Glutamatergic neuron (in vitro differentiated cells): ENCODE measurements around the gene CHRND. TPM values are rescaled to one million over a fixed set of nuclear protein-coding genes. Genes with fewer than 3 reads are reported as not detected.
A peak's percentile ranks its signal among the peaks of the same experiment; 100 is the strongest.

Experiments used
- DNase-seq: peaks from one replicate; pipeline ENCODE4 v3.0.0; 2022
- H3K27ac Mint-ChIP-seq: one replicate; pipeline ENCODE4 v1.8.0; 2020; ENCODE audit warnings: mild to moderate bottlenecking, mixed read lengths, inconsistent platforms; ENCODE audit not compliant: unreplicated experiment
- H3K27me3 Mint-ChIP-seq: one replicate; pipeline ENCODE4 v1.8.0; 2020; ENCODE audit warnings: mild to moderate bottlenecking, moderate library complexity, mixed read lengths, inconsistent platforms; ENCODE audit not compliant: unreplicated experiment
- H3K36me3 Mint-ChIP-seq: one replicate; pipeline ENCODE4 v1.8.0; 2020; ENCODE audit warnings: mild to moderate bottlenecking, mixed read lengths, inconsistent platforms; ENCODE audit not compliant: unreplicated experiment
- H3K4me1 Mint-ChIP-seq: one replicate; pipeline ENCODE4 v1.8.0; 2020; ENCODE audit warnings: mild to moderate bottlenecking, low read depth, mixed read lengths, inconsistent platforms; ENCODE audit not compliant: unreplicated experiment
- H3K4me3 Mint-ChIP-seq: one replicate; pipeline ENCODE4 v1.8.0; 2020; ENCODE audit warnings: mild to moderate bottlenecking, mixed read lengths, inconsistent platforms; ENCODE audit not compliant: unreplicated experiment
- H3K9me3 Mint-ChIP-seq: one replicate; pipeline ENCODE4 v1.8.0; 2020; ENCODE audit warnings: mild to moderate bottlenecking, moderate library complexity, mixed read lengths, inconsistent platforms; ENCODE audit not compliant: unreplicated experiment
- total RNA-seq: library from RNA; stranded (reverse); fragmentation: NEBNext Ultra II Directional; extraction: Animal tissue kit (Norgen Biotek cat#: 25700); gene quantifications from one replicate; pipeline ENCODE4 v1.2.1, GENCODE V29; 2021; ENCODE audit not compliant: unreplicated experiment
- TF ChIP-seq, protein P1 (sequence below): fragments of 200-600 bp; sonication (generic); IDR thresholded peaks from one replicate; pipeline ENCODE4 v1.5.0; 2021; ENCODE audit not compliant: partially characterized antibody, unreplicated experiment

Gene CHRND
- total RNA-seq, 1 donor from 2014 or later = 2.2 TPM

DNA sequence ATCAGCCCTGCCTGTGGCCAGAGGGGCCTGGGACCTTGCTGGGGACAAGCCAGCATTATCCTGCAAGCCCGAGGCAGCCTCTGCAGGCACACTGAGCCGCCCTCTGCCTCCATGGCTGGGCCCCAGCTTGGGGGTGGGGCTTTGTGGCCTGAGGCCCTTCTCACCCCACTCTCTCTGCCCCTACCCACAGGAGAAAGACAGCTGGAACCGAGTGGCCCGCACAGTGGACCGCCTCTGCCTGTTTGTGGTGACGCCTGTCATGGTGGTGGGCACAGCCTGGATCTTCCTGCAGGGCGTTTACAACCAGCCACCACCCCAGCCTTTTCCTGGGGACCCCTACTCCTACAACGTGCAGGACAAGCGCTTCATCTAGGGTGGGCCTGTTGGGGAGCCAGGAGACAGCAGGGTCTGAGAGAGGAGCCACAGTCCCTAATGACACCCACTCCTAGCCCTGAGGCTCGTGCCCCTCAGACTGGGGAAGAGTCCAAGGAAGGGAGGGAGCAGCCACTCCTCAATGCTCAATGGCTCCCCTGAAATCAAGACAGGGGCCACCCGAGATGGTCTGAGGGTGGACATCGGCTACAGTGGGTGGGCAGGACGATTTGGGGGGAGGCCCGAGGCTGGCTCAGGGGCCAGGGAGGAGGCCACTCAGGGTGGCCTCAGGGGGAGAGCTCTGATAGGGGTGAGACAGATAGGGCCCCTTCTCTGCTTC lies 9.1 kb downstream of the CHRND start:
- Mint-ChIP-seq H3K27me3 (peaks cover 4% of the 10 kb centered on the region), H3K27ac (no peak overlapping the region), H3K4me3 (no peak overlapping the region), H3K36me3 (peaks cover 3% of the 10 kb centered on the region), H3K4me1 (peaks cover 3% of the 10 kb centered on the region), H3K9me3 (no peaks in the 10 kb centered on the region)
- TF ChIP-seq, protein P1, sequence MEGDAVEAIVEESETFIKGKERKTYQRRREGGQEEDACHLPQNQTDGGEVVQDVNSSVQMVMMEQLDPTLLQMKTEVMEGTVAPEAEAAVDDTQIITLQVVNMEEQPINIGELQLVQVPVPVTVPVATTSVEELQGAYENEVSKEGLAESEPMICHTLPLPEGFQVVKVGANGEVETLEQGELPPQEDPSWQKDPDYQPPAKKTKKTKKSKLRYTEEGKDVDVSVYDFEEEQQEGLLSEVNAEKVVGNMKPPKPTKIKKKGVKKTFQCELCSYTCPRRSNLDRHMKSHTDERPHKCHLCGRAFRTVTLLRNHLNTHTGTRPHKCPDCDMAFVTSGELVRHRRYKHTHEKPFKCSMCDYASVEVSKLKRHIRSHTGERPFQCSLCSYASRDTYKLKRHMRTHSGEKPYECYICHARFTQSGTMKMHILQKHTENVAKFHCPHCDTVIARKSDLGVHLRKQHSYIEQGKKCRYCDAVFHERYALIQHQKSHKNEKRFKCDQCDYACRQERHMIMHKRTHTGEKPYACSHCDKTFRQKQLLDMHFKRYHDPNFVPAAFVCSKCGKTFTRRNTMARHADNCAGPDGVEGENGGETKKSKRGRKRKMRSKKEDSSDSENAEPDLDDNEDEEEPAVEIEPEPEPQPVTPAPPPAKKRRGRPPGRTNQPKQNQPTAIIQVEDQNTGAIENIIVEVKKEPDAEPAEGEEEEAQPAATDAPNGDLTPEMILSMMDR = no peak
- DNase-seq = peak; percentile 17

DNA sequence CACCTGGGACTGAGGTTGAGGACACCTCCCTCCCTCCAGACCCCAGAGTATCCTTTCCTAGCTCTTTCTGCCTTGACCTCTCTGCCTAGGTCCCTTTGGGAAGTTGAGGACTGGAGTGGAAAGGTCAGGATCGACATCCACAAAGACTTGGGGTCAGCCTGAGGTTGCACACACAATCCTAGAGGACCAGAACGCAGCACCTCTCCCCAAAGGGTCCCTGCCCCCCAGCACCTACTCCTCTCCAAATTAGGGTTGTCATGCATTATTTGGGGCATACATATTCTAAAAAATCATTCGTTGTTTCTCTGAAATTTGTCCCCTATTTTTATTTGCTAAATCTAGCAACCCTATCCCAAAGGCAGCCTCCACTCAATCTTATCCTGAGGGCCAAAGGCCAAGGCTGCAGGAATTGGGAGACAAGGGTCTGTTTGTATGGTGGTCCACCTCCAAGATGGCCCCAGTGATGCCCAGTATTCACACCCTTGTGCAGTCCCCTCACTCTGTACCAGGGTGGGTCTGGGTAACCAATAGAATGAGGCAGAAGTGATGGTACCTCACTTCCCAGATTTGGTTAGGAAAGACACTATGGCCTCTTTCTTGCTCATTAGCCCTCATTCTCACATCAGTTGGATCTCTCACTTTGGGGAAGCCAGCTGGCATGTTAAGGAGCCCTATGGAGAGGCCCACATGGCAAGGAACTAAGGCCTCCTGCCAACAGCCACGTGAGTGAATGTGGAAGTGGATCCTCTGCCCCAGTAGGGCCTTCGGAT lies 10.0 kb downstream of the CHRND start:
- TF ChIP-seq, protein P1 = no peak
- H3K27me3 Mint-ChIP-seq = peaks cover 4% of the 10 kb centered on the region
- H3K36me3 Mint-ChIP-seq = peaks cover 3% of the 10 kb centered on the region
- no peak for DNase-seq
- no peak overlapping the region for H3K27ac Mint-ChIP-seq
- peaks cover 2% of the 10 kb centered on the region for H3K9me3 Mint-ChIP-seq
- no peak overlapping the region for H3K4me3 Mint-ChIP-seq
- H3K4me1 Mint-ChIP-seq = peaks cover 3% of the 10 kb centered on the region

- TF ChIP-seq, protein P1 = peak; percentile 34
- Mint-ChIP-seq H3K27ac (no peak overlapping the region), H3K27me3 (peaks cover 4% of the 10 kb centered on the region), H3K9me3 (peaks cover 2% of the 10 kb centered on the region), H3K4me3 (no peak overlapping the region), H3K4me1 (peaks cover 3% of the 10 kb centered on the region), H3K36me3 (peaks cover 3% of the 10 kb centered on the region)
- no peak for DNase-seq
Measured at GRCh38 chr2:232537079-232537478, 11.1 kb downstream of the CHRND start.

DNA sequence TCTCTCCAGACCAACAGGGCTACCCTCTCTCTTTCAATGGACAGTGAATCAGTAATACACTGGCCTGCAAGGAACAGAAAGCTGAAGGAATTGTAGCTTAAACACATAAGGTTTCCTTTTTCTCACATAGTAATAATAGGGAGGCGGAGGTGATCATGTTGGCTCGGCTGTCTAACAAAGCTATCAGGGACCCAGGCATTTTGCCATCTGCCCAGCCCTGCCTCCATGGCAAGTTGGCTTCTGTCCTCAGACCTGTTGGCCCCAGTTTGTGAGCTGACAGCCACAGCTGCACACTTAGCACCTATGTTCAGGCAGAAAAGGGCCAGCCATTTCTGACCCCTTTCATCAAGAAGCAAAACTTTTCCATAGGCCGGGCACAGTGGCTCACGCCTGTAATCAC lies 11.5 kb downstream of the CHRND start:
- no peak for DNase-seq
- peaks cover 4% of the 10 kb centered on the region for H3K27me3 Mint-ChIP-seq
- peaks cover 3% of the 10 kb centered on the region for H3K4me1 Mint-ChIP-seq
- H3K27ac Mint-ChIP-seq = no peak overlapping the region
- H3K9me3 Mint-ChIP-seq = peaks cover 2% of the 10 kb centered on the region
- H3K4me3 Mint-ChIP-seq = no peak overlapping the region
- peaks cover 3% of the 10 kb centered on the region for H3K36me3 Mint-ChIP-seq
- TF ChIP-seq, protein P1 = no peak

DNA sequence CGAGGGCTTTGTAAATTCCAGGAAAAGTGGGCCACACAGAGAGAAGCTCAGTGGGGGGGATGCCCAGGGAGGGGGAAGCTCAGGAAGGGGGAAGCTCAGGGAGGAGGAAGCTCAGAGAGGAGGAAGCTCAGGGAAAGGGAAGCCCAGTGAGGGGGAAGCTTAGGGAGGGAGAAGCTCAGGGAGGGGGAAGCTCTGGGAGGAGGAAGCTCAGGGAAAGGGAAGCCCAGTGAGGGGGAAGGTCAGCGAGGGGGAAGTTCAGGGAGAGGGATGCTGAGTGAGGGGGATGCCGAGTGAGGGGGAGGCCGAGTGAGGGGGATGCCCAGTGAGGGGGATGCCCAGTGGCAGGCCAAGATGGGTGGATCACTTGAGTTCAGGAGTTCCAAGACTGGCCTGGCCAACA lies 12.7 kb downstream of the CHRND start:
- peaks cover 3% of the 10 kb centered on the region for H3K36me3 Mint-ChIP-seq
- no peak overlapping the region for H3K4me3 Mint-ChIP-seq
- H3K9me3 Mint-ChIP-seq = peaks cover 3% of the 10 kb centered on the region
- TF ChIP-seq, protein P1 = no peak
- peaks cover 3% of the 10 kb centered on the region for H3K4me1 Mint-ChIP-seq
- H3K27ac Mint-ChIP-seq = no peak overlapping the region
- DNase-seq = no peak
- H3K27me3 Mint-ChIP-seq = peaks cover 4% of the 10 kb centered on the region
